NCI-H2107 treated with DMSO at 0.1 percent for 48 hours (cell line): ENCODE data around the gene ZNF423.

Source experiments
- DNase-seq: peaks from one replicate; lab custom pipeline; 2025; ENCODE audit not compliant: unreplicated experiment; lab: John Stamatoyannopoulos, UW

Gene ZNF423

GRCh38 chr16:49502136-49502881 is 353.6 kb downstream of the ZNF423 start:
- no peak for DNase-seq

GRCh38 chr16:49499869-49500610 is 355.9 kb downstream of the ZNF423 start:
- no peak for DNase-seq

- DNase-seq, result no peak
Observed at GRCh38 chr16:49499414-49499785, 356.5 kb downstream of the ZNF423 start.

GRCh38 chr16:49498666-49499413 is 357.1 kb downstream of the ZNF423 start:
- DNase-seq, result no peak

GRCh38 chr16:49498264-49498663 is 357.6 kb downstream of the ZNF423 start:
- no peak for DNase-seq

- no peak for DNase-seq
Observed at GRCh38 chr16:49497466-49497865, 358.4 kb downstream of the ZNF423 start.

- no peak for DNase-seq
Observed at GRCh38 chr16:49496656-49497055, 359.3 kb downstream of the ZNF423 start.

- DNase-seq, result no peak
Observed at GRCh38 chr16:49495596-49496355, 360.1 kb downstream of the ZNF423 start.

GRCh38 chr16:49494891-49495566 is 360.9 kb downstream of the ZNF423 start:
- DNase-seq, result no peak

- DNase-seq, result no peak
Observed at GRCh38 chr16:49494474-49494873, 361.4 kb downstream of the ZNF423 start.

GRCh38 chr16:49493836-49494235 is 362.1 kb downstream of the ZNF423 start:
- no peak for DNase-seq

- DNase-seq, result no peak
Observed at GRCh38 chr16:49492896-49493626, 362.9 kb downstream of the ZNF423 start.

- DNase-seq, result no peak
Observed at GRCh38 chr16:49491771-49492761, 363.8 kb downstream of the ZNF423 start.

GRCh38 chr16:49491106-49491670 is 364.7 kb downstream of the ZNF423 start:
- no peak for DNase-seq

GRCh38 chr16:49490321-49490705 is 365.6 kb downstream of the ZNF423 start:
- no peak for DNase-seq

- peak; percentile 26 for DNase-seq
Observed at GRCh38 chr16:49489686-49490320, 366.1 kb downstream of the ZNF423 start.

- no peak for DNase-seq
Observed at GRCh38 chr16:49488740-49489525, 367.0 kb downstream of the ZNF423 start.
